T-helper 17 cell (primary cell): ENCODE results near the gene LSAMP. TPM values are rescaled to one million over a fixed set of nuclear protein-coding genes. Genes with fewer than 3 reads are reported as not detected.

Experiments used
- ATAC-seq: fragments of 150-1000 bp; cut with Tn5 transposase; 2 replicates; pipeline ENCODE4 v1.10.0; 2021; ENCODE audit warnings: mild to moderate bottlenecking, moderate library complexity
- DNase-seq, 3 donors: peaks; one replicate each; pipeline versions ENCODE4 v3.0.0 to v3.0.0-alpha.2; 2020 to 2021
- H3K9me3 ChIP-seq: one replicate; pipeline ENCODE4 v1.7.0; 2013; ENCODE audit warnings: low read length, mild to moderate bottlenecking; ENCODE audit not compliant: control insufficient read depth, poor library complexity, severe bottlenecking
- H3K27ac Mint-ChIP-seq: one replicate; pipeline ENCODE4 v1.8.0; 2022; ENCODE audit warnings: mild to moderate bottlenecking, moderate library complexity, mixed read lengths
- H3K27me3 Mint-ChIP-seq: one replicate; pipeline ENCODE4 v1.8.0; 2022; ENCODE audit warnings: mixed read lengths
- H3K36me3 Mint-ChIP-seq: one replicate; pipeline ENCODE4 v1.8.0; 2022; ENCODE audit warnings: low read depth, mixed read lengths
- H3K4me1 Mint-ChIP-seq: one replicate; pipeline ENCODE4 v1.8.0; 2022; ENCODE audit warnings: mild to moderate bottlenecking, mixed read lengths
- H3K4me3 Mint-ChIP-seq: one replicate; pipeline ENCODE4 v1.8.0; 2022; ENCODE audit warnings: mild to moderate bottlenecking, moderate library complexity, mixed read lengths
- total RNA-seq, 4 donors: library from RNA in 2 of 4; stranded (reverse) in 2 of 4; gene quantifications; one replicate each; pipeline ENCODE4 v1.2.3 and lab custom pipeline; 2022 to 2026

LSAMP gene
- total RNA-seq, 2 donors from 2014 or later: not detected

DNA sequence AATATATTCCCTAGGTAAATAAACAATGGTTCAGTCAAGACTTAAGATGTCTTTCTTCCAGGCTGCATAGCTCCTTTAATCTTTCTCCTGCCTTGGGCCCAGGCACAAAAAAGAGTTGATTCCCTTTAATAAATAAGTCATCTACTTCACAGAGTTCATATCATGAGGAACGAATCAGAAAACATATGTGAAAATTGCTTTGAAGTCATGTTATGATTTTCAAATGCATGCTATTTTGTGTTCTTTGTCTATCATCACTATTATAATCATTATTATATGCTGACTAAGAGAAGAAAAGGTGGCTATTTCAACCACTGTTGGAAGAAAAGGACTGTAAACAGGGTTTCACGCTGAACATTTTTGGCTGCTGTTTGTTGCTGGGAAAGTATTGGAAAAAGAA lies 70.4 kb downstream of the LSAMP start:
- no peak overlapping the region for H3K4me3 Mint-ChIP-seq
- ATAC-seq: no peak
- no peaks in the 10 kb centered on the region for H3K4me1 Mint-ChIP-seq
- DNase-seq: no peak
- no peaks in the 10 kb centered on the region for H3K27me3 Mint-ChIP-seq
- no peaks in the 10 kb centered on the region for H3K36me3 Mint-ChIP-seq
- H3K9me3 ChIP-seq: no peaks in the 10 kb centered on the region
- H3K27ac Mint-ChIP-seq: no peak overlapping the region

DNA sequence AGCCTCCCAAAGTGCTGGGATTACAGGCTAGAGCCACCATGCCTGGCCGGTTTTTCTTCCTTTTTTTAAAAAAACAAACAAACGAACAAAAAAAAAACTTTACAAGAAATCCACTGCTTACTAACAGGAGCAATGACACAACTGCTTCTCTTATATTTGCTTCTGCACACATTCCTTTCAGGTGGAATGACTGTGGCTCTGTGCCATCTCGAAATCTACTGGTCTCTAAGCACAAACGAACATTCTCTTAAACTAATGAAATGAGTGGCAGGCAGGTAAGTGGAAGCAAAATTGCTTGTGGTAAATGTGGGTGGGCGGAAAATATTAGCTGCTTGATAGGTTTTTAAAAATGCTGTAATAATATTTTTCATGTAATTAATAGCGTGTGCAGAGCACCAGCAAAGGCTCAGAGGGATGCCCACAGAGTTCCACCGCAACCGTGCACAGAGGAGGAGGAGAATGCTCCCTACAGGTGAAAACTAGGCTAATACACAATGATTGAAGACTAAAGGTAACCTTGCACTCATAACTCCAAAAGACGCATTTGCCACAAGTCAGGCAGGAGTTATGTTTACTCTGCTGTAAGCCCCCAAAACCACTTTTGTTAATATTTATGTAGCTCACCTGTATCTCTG lies 77.4 kb downstream of the LSAMP start:
- Mint-ChIP-seq H3K27ac (no peak overlapping the region), H3K36me3 (no peaks in the 10 kb centered on the region), H3K4me3 (no peak overlapping the region), H3K4me1 (no peaks in the 10 kb centered on the region), H3K27me3 (no peaks in the 10 kb centered on the region)
- ATAC-seq: no peak
- H3K9me3 ChIP-seq: no peaks in the 10 kb centered on the region
- DNase-seq: no peak

DNA sequence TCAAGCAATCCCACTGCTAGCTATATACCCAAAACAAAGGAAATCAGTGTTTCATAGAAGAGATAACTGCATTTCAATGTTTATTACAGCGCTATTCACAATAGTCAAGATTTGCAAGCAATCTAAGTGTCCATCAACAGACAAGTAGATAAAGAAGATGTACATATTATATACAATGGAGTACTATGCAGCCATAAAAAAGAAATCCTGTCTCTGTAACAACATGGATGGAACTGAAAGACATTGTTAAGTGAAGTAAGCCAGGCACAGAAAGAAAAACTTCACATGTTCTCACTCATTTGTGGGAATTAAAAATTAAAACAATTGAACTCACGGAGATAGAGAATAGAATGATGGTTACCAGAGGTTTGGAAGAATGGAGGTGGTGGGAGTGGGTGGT lies 89.2 kb downstream of the LSAMP start:
- ATAC-seq (no peak), DNase-seq (no peak)
- no peaks in the 10 kb centered on the region for H3K9me3 ChIP-seq
- Mint-ChIP-seq H3K27me3 (no peaks in the 10 kb centered on the region), H3K36me3 (no peaks in the 10 kb centered on the region), H3K27ac (no peak overlapping the region), H3K4me1 (no peaks in the 10 kb centered on the region), H3K4me3 (no peak overlapping the region)

DNA sequence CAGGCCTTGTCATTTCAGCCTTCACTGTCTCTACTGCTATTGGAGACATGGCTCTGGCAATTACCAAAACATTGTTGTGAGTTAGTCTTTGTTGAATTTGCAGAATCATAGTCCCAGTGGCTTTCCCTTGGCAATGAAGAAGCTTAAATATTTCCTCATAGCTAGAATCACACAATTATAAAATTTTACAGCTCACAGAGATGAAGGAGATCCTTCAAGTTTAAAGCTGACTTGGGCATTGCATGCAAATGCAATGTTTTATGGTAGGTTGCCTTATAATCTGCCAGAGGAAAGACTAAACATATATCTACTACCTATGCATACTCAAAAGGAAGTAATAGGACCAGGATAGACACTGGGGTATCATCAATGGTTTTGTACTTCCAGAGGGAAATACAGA lies 90.9 kb downstream of the LSAMP start:
- H3K4me3 Mint-ChIP-seq: no peak overlapping the region
- DNase-seq (no peak), ATAC-seq (no peak)
- no peaks in the 10 kb centered on the region for H3K4me1 Mint-ChIP-seq
- no peaks in the 10 kb centered on the region for H3K9me3 ChIP-seq
- H3K27me3 Mint-ChIP-seq: no peaks in the 10 kb centered on the region
- no peaks in the 10 kb centered on the region for H3K36me3 Mint-ChIP-seq
- no peak overlapping the region for H3K27ac Mint-ChIP-seq

DNA sequence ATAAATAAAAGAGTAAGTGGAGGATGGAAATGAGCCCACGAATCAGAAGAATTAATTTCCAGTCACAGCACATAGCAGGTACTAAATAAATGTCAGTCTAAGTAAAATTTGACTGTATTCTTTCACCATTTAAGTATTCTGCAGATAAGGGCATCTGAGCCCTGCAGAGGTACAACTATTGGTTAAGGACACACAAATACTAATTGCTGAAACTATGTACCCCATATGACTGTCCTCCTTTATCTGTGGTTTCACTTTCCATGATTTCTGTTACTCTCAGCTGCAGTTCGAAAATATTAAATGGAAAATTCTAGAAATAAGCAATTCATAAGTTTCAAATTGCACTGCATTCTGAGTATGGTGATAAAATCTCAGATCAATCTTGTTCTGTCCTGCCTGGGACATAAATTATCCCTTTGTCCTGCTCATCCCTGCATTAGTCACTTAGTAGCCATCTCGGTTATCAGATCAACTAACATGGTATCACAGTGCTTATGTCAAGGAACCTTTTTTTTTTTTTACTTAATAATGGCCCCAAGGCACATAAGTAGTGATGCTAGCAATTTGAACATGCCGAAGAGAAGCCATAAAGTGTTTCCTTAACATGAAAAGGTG lies 95.1 kb downstream of the LSAMP start:
- Mint-ChIP-seq H3K4me1 (no peaks in the 10 kb centered on the region), H3K4me3 (no peak overlapping the region), H3K27ac (no peak overlapping the region), H3K27me3 (no peaks in the 10 kb centered on the region), H3K36me3 (no peaks in the 10 kb centered on the region)
- ATAC-seq (no peak), DNase-seq (no peak)
- H3K9me3 ChIP-seq: no peaks in the 10 kb centered on the region

DNA sequence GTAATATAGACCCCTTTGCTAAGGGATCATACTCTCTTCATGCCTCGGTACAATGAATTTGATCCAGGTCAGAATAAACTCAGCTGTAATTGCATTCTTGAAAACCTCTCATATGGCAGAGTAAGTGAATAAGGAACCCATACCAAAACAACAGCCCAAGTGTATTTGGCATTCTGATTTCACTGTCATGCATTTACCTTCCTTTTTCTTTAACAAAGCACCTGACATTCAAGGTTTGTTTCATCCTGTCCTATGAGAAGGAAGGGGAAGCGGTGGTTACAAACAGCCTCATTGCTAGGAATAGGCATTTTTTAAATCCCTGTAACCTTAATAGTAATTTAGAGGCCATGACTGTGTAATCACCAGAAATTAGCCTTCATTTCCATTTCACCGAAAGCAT lies 97.1 kb downstream of the LSAMP start:
- H3K4me1 Mint-ChIP-seq: no peaks in the 10 kb centered on the region

DNA sequence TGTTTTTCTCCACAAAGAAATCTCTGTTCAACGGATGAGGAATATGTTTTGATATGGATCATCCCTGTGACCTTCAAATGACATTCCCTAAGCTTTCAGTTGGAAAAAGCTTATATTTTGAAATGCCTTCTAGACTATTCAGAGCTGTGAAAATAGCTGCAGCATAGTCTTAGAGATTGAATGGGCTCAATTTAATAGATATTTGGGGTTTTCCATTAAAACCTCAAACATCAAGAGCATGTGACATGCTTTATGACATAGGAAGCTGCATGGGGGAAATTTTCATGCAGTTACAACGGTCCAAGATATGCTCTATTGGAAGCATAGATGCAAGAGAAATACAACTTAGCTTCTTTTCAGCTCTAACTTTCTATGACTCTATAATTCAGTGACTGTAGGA lies 102.8 kb downstream of the LSAMP start:
- DNase-seq (no peak), ATAC-seq (no peak)
- H3K4me1 Mint-ChIP-seq: no peaks in the 10 kb centered on the region
- no peak overlapping the region for H3K27ac Mint-ChIP-seq
- no peaks in the 10 kb centered on the region for H3K27me3 Mint-ChIP-seq
- H3K4me3 Mint-ChIP-seq: no peak overlapping the region
- H3K9me3 ChIP-seq: no peaks in the 10 kb centered on the region
- H3K36me3 Mint-ChIP-seq: no peaks in the 10 kb centered on the region

More for the DNA sequence above, 97.1 kb downstream of the LSAMP start:
- H3K9me3 ChIP-seq: no peaks in the 10 kb centered on the region
- ATAC-seq (no peak), DNase-seq (no peak)
- H3K36me3 Mint-ChIP-seq: no peaks in the 10 kb centered on the region
- H3K4me3 Mint-ChIP-seq: no peak overlapping the region
- H3K27me3 Mint-ChIP-seq: no peaks in the 10 kb centered on the region
- no peak overlapping the region for H3K27ac Mint-ChIP-seq

DNA sequence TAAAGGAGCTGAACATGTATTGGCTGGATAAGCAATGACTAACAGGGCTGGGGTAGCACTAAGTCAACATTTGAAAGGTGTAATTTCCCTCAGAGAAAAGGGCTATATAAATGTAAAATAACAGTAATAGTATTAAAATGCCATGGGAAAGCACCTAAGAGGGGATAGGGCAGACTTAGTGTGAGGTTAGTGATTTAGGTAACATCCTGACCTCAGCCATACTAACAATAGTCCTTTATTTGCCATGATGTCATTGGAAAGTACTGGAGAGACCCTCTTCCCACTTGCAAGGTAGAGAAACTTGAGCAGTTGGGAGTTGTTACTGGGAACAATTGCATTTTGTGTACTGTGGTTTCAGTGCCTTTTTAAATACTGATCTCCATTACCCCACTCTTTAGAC lies 103.4 kb downstream of the LSAMP start:
- H3K4me3 Mint-ChIP-seq: no peak overlapping the region
- no peaks in the 10 kb centered on the region for H3K27me3 Mint-ChIP-seq
- no peaks in the 10 kb centered on the region for H3K9me3 ChIP-seq
- no peak overlapping the region for H3K27ac Mint-ChIP-seq
- no peaks in the 10 kb centered on the region for H3K36me3 Mint-ChIP-seq
- no peaks in the 10 kb centered on the region for H3K4me1 Mint-ChIP-seq
- DNase-seq (no peak), ATAC-seq (no peak)

DNA sequence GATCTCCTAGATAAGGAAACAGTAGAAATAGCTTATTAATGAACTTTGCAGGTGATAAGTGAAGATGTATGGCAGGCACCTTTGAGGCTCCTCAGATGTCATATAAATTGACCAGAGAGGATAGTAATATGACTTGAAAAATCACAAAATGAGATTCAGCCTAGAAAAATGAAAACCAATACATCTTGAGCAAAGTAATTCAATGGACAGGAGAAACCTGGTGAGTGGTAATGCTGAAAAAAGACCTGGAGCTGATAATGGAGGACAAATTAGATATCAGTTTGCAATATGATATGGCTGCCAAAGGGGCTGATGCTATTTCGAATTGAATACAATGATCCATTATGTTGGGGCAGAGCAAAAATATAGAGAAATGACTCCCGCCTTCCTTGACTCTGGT lies 103.9 kb downstream of the LSAMP start:
- H3K4me3 Mint-ChIP-seq: no peak overlapping the region
- H3K27ac Mint-ChIP-seq: no peak overlapping the region
- no peaks in the 10 kb centered on the region for H3K27me3 Mint-ChIP-seq
- ATAC-seq (no peak), DNase-seq (no peak)
- no peaks in the 10 kb centered on the region for H3K9me3 ChIP-seq
- no peaks in the 10 kb centered on the region for H3K4me1 Mint-ChIP-seq
- no peaks in the 10 kb centered on the region for H3K36me3 Mint-ChIP-seq

DNA sequence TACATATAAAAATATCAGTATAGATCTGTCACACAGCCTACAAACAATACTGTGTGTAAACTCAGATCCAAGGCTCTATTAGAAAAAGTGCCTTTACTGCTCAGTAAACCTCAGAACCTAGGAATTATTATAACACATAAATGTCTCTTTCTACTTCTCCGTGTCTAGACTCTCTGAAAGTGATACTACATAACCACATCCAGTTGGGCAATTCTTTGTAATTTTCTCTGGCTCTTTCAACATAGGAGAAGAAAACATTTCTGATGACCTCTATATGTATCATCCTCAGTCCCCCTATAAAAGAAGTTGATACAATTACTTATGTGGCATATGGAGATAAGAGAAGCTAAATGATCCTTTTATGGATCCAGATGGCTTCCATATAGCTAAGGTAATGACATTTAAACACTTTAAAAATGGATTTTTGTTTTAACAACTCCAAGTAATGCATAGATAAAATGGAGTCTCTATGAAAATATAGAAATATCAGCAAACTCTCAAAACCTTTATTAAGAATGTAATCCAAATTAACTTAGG lies 104.5 kb downstream of the LSAMP start:
- Mint-ChIP-seq H3K4me3 (no peak overlapping the region), H3K36me3 (no peaks in the 10 kb centered on the region), H3K4me1 (no peaks in the 10 kb centered on the region), H3K27me3 (no peaks in the 10 kb centered on the region), H3K27ac (no peak overlapping the region)
- no peaks in the 10 kb centered on the region for H3K9me3 ChIP-seq
- DNase-seq (no peak), ATAC-seq (no peak)

DNA sequence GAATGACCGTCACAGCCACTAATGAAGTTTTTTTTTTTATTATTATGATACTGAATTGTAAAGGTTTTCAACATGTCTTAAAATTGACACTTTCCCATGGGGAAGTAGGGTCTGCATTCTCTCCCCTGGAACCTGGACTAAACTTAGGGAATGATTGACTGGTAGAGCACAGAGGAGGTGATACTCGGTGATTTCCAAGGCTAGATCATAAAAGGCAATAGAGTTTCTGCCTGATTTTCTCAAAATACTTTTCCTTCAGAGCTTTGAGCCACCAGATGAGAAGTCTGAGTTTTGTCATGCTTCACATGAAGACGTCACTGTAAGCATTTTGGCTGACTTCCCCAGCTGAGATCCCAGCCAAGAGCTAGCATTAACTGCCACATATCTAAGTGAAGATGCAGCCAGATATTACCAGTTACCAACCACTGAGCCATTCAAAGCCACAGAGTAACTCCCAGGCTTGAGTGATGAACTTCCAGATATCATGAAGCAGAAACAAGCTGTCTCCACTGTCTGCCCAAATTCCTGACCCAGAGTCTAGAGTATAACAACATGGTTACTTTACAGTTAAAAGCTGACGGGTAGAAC lies 105.8 kb downstream of the LSAMP start:
- no peaks in the 10 kb centered on the region for H3K9me3 ChIP-seq
- no peaks in the 10 kb centered on the region for H3K4me1 Mint-ChIP-seq
- H3K27me3 Mint-ChIP-seq: no peaks in the 10 kb centered on the region
- no peak overlapping the region for H3K27ac Mint-ChIP-seq
- no peaks in the 10 kb centered on the region for H3K36me3 Mint-ChIP-seq
- DNase-seq (no peak), ATAC-seq (no peak)
- H3K4me3 Mint-ChIP-seq: no peak overlapping the region

DNA sequence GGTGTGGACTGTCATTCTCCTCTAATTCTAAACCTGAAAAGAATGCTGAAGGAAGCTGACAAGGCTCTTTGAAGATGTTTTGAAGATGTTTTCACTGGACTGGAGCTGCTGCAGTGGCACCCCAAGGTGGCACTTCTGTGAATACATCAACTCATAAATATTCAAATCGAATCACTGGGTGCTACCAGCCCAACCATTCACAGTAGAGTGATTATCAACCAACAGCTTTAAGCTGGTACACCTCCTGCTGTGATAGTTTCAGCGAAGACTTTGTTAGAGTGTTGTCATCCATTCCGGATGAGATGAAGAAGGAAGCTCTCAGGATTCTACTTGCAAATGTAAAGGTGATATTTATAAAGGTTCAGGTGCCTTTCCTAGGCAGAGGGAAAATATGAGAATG lies 106.6 kb downstream of the LSAMP start:
- ATAC-seq (no peak), DNase-seq (no peak)
- Mint-ChIP-seq H3K27ac (no peak overlapping the region), H3K27me3 (no peaks in the 10 kb centered on the region), H3K36me3 (no peaks in the 10 kb centered on the region), H3K4me3 (no peak overlapping the region), H3K4me1 (no peaks in the 10 kb centered on the region)
- no peaks in the 10 kb centered on the region for H3K9me3 ChIP-seq

DNA sequence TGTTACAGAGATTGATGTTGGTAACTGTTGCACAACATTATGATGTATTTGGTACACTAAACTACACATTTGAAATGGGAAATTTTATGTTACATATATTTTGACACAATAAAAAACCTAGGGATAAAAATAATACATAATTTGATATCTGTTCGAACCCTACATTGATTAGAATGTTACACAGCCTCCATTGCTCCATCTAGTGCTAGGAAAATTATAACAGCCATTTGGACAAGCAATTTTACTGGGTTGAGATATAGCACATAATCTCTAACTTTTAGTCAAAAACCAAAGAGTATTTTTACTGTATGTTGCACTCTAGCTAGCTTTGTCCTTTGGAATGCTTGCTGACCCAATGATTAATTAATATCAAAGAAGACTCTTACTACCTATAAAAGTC lies 108.1 kb downstream of the LSAMP start:
- no peaks in the 10 kb centered on the region for H3K27me3 Mint-ChIP-seq
- ATAC-seq: no peak
- no peaks in the 10 kb centered on the region for H3K36me3 Mint-ChIP-seq
- H3K4me1 Mint-ChIP-seq: no peaks in the 10 kb centered on the region
- DNase-seq: no peak
- H3K27ac Mint-ChIP-seq: no peak overlapping the region
- H3K9me3 ChIP-seq: no peaks in the 10 kb centered on the region
- no peak overlapping the region for H3K4me3 Mint-ChIP-seq

DNA sequence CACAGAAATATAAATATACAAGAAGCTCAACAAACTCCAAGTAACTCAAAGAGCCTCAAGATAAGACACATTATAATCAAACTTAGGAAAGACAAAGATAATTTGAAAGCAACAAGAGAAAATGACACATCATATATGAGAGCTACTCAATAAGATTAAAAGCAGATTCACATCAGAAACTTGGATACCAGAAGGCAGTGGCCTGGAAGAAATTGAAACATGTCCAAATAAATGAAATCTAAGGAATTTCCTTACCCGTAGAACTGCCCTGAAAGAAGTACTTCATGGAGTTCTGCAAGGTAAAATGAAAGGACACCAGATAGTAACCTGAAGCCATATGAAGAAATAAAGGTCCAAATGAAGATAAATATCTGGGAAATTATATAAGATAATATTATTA lies 113.9 kb downstream of the LSAMP start:
- Mint-ChIP-seq H3K4me1 (no peaks in the 10 kb centered on the region), H3K27ac (no peak overlapping the region), H3K27me3 (no peaks in the 10 kb centered on the region)

More for the DNA sequence above, 113.9 kb downstream of the LSAMP start:
- DNase-seq (no peak), ATAC-seq (no peak)
- H3K4me3 Mint-ChIP-seq: no peak overlapping the region
- H3K9me3 ChIP-seq: no peaks in the 10 kb centered on the region
- peaks cover 2% of the 10 kb centered on the region for H3K36me3 Mint-ChIP-seq
